K562 (cell line): ENCODE results near the gene CNPPD1. TPM values are rescaled to one million over a fixed set of nuclear protein-coding genes. Genes with fewer than 3 reads are reported as not detected.

Source experiments
- ATAC-seq: fragments of 200-7000 bp; cut with Tn5 transposase; 3 replicates; pipeline ENCODE4 v1.9.1; 2020; ENCODE audit warnings: moderate library complexity
- BruUV-seq: library from RNA; stranded (reverse); fragments of 400-500 nt; replicated peaks from 2 replicates; lab custom pipeline; 2021; lab: Mats Ljungman, UMichigan
- CTCF ChIA-PET: fragments of 300-600 bp; formaldehyde crosslinking; extraction: SDS; loops from one replicate; lab custom pipeline; 2021; ENCODE audit warnings: low intra/inter-chr PET ratio; lab: Yijun Ruan, JAX
- POLR2A ChIA-PET: fragments of 300-600, 350-650 bp; sonication (Branson Sonifier 250); formaldehyde crosslinking; extraction: SDS; loops from one replicate; lab custom pipeline; 2021; ENCODE audit warnings: antibody characterized with exemption, inconsistent platforms; lab: Yijun Ruan, JAX
- DNase-seq, 4 experiments: peaks; one replicate each; pipeline versions ENCODE4 v3.0.0 to v3.0.0-alpha.2; 2011 to 2018; ENCODE audit warnings: low spot score in 3 of 4, mixed read lengths in 3 of 4; ENCODE audit errors: extremely low read depth in 1 of 4
- FAIRE-seq: peaks from 2 replicates; lab custom pipeline; 2011; peaks lifted over from hg19 to GRCh38; lab: Jason Lieb, UNC
- H2AFZ ChIP-seq: 2 replicates; pipeline ENCODE4 v1.6.0; 2011; ENCODE audit warnings: low read depth, low read length, control low read depth, inconsistent platforms
- H3K27ac ChIP-seq: fragments of 200-600 bp; 3 replicates; pipeline ENCODE4 v1.8.0; 2011; ENCODE audit warnings: low read depth, mild to moderate bottlenecking, control low read depth, inconsistent platforms, low read length, moderate library complexity, mixed read lengths; ENCODE audit errors: extremely low read depth
- H3K27me3 ChIP-seq, 2 experiments: fragments of 300-600 bp in 1 of 2; 2 replicates in 1 of 2; 3 replicates in 1 of 2; pipeline versions ENCODE4 v1.6.0 to v1.8.0; 2011; ENCODE audit warnings: inconsistent platforms in 2 of 2, low read length in 2 of 2, mild to moderate bottlenecking in 1 of 2, mixed read lengths in 1 of 2, moderate library complexity in 1 of 2; ENCODE audit not compliant: control insufficient read depth in 2 of 2, insufficient read depth in 2 of 2
- H3K36me3 ChIP-seq: fragments of 300-600 bp; 3 replicates; pipeline ENCODE4 v1.8.0; 2011; ENCODE audit warnings: mild to moderate bottlenecking, low read length, inconsistent platforms; ENCODE audit not compliant: control insufficient read depth, insufficient read depth
- H3K4me1 ChIP-seq, 2 experiments: fragments of 200-600 bp in 1 of 2; replicated peaks in 1 of 2; 2 replicates in 1 of 2; 3 replicates in 1 of 2; pipeline versions ENCODE4 v1.5.1 to v1.8.0; 2011; ENCODE audit warnings: inconsistent platforms in 2 of 2, low read length in 2 of 2, mild to moderate bottlenecking in 1 of 2, mixed read lengths in 1 of 2, moderate library complexity in 1 of 2; ENCODE audit not compliant: control insufficient read depth in 2 of 2, insufficient read depth in 2 of 2
- H3K4me2 ChIP-seq: 2 replicates; pipeline ENCODE4 v1.6.1; 2011; ENCODE audit warnings: low read length, control low read depth, inconsistent platforms, mixed read lengths; ENCODE audit not compliant: insufficient read depth
- H3K4me3 ChIP-seq: fragments of 200-600 bp; sonication (generic), shearing (Covaris generic); 2 replicates; pipeline ENCODE4 v1.5.1; 2016; ENCODE audit warnings: control low read depth, inconsistent platforms
- H3K79me2 ChIP-seq: fragments of 200-600 bp; 3 replicates; pipeline ENCODE4 v1.8.0; 2011; ENCODE audit warnings: low read length, inconsistent platforms; ENCODE audit not compliant: control insufficient read depth, insufficient read depth
- H3K9ac ChIP-seq, 2 experiments: 2 replicates each; pipeline versions ENCODE4 v1.6.0 to v1.6.1; 2011; ENCODE audit warnings: low read depth in 2 of 2, low read length in 2 of 2, control low read depth in 1 of 2, inconsistent platforms in 1 of 2, mild to moderate bottlenecking in 1 of 2, mixed read lengths in 1 of 2; ENCODE audit not compliant: insufficient read depth in 1 of 2
- H3K9me1 ChIP-seq: one replicate; pipeline ENCODE4 v1.6.0; 2011; ENCODE audit warnings: inconsistent platforms, mild to moderate bottlenecking, low read length, moderate library complexity; ENCODE audit not compliant: control insufficient read depth, insufficient read depth
- H3K9me3 ChIP-seq: replicated peaks from 2 replicates; pipeline ENCODE4 v1.5.1; 2011; ENCODE audit warnings: low read depth, low read length, inconsistent platforms; ENCODE audit not compliant: control insufficient read depth, insufficient read depth
- H4K20me1 ChIP-seq: replicated peaks from 2 replicates; pipeline ENCODE4 v1.6.1; 2011; ENCODE audit warnings: low read length, inconsistent platforms, mixed read lengths; ENCODE audit not compliant: control insufficient read depth, insufficient read depth
- ETV6 ChIP-seq, 3 experiments: fragments of 150-350 bp in 1 of 3; sonication (generic) in 1 of 3; formaldehyde crosslinking in 1 of 3; IDR thresholded peaks; 2 replicates each; pipeline versions ENCODE4 v1.6.1 to v1.8.0; 2014 to 2022; ENCODE audit warnings: borderline replicate concordance in 2 of 3, low read depth in 2 of 3, antibody characterized with exemption in 1 of 3, low read length in 1 of 3, mild to moderate bottlenecking in 1 of 3, missing genetic modification reagents in 1 of 3
- HCFC1 ChIP-seq: IDR thresholded peaks from 2 replicates; pipeline ENCODE4 v1.6.1; 2012; ENCODE audit warnings: low read depth, low read length, improper control_type of control experiment
- HNRNPL ChIP-seq: fragments of 200-400 bp; formaldehyde crosslinking; IDR thresholded peaks from 2 replicates; pipeline ENCODE4 v1.6.1; 2017; ENCODE audit warnings: low read depth, mild to moderate bottlenecking, low read length
- LEF1 ChIP-seq: fragments of 450-650 bp; IDR thresholded peaks from 2 replicates; pipeline ENCODE4 v1.6.1; 2016; ENCODE audit warnings: mild to moderate bottlenecking
- MECOM ChIP-seq: fragments of 250-450 bp; sonication (Bioruptor Pico); IDR thresholded peaks from 2 replicates; pipeline ENCODE4 v1.8.0; 2022; ENCODE audit warnings: inconsistent platforms
- NBN ChIP-seq: fragments of 450-650 bp; IDR thresholded peaks from 2 replicates; pipeline ENCODE4 v1.6.1; 2016; ENCODE audit warnings: low read depth, mild to moderate bottlenecking
- PML ChIP-seq: IDR thresholded peaks from 2 replicates; pipeline ENCODE4 v1.6.1; 2012; ENCODE audit warnings: low read length, inconsistent platforms
- PREB ChIP-seq: sonication (generic); formaldehyde crosslinking; IDR thresholded peaks from 2 replicates; pipeline ENCODE4 v1.8.1; 2023; ENCODE audit warnings: mild to moderate bottlenecking, missing genetic modification reagents
- TCF7 ChIP-seq: sonication (generic); IDR thresholded peaks from 2 replicates; pipeline ENCODE4 v1.6.1; 2016; ENCODE audit warnings: antibody characterized with exemption, borderline replicate concordance
- ZNF165 ChIP-seq: fragments of 250-450 bp; sonication (Bioruptor Pico); IDR thresholded peaks from 2 replicates; pipeline ENCODE4 v1.4.0; 2020; ENCODE audit warnings: borderline replicate concordance
- ZSCAN29 ChIP-seq: fragments of 450-650 bp; IDR thresholded peaks from 2 replicates; pipeline ENCODE4 v1.6.1; 2017
- WGBS: fragments of 100-300 bp; shearing (Covaris generic); methylation state at CpG from one replicate; pipeline ENCODE4 v1.1.6; 2016; ENCODE audit warnings: low coverage, mixed read lengths; ENCODE audit not compliant: insufficient coverage; ENCODE audit errors: missing lambda C conversion rate; 5-methylcytosine and 5-hydroxymethylcytosine counted together
- in situ Hi-C: fragments of 300-500 bp; cut with MboI; formaldehyde crosslinking; loops from 4 replicates; pipeline ENCODE4 v1.15.0; 2018; ENCODE audit warnings: inconsistent platforms, mixed read lengths
- intact Hi-C: fragments of 100-400 bp; cut with micrococcal nuclease; formaldehyde crosslinking; loops from 2 replicates; pipeline ENCODE4 v1.14.2; 2022
- polyA plus RNA-seq, 8 experiments: library from polyadenylated mRNA; depleted of rRNA in 4 of 8; stranded (reverse) in 5 of 8; unstranded in 3 of 8; fragments of >200 nt; fragmentation: Nextera tagmentation in 2 of 8; fragmentation: Illumina TruSeq in 1 of 8; extraction: Ambion mirVana in 2 of 8; extraction: Trizol in 1 of 8; gene quantifications; 2 replicates each; pipeline versions ENCODE4 v1.2.1 to v1.2.3, GENCODE V29; 2011 to 2014; ENCODE audit warnings: inconsistent platforms in 1 of 8, missing spikeins in 1 of 8
- total RNA-seq, 7 experiments: library from RNA; depleted of rRNA in 6 of 7; stranded (reverse); fragments of >200 nt in 6 of 7; fragmentation: Illumina TruSeq in 2 of 7; extraction: Trizol in 2 of 7; gene quantifications; 2 replicates each; pipeline versions ENCODE4 v1.2.1 to v1.2.3, GENCODE V29; 2011 to 2021; ENCODE audit warnings: low replicate concordance in 1 of 7
- TF ChIP-seq, protein P1 (sequence below): sonication (generic); formaldehyde crosslinking; IDR thresholded peaks from 2 replicates; pipeline ENCODE4 v1.8.0; 2022; ENCODE audit warnings: mild to moderate bottlenecking, missing genetic modification reagents
- TF ChIP-seq, protein P2 (sequence below), 3 experiments: fragments of 200-800 bp in 1 of 3; sonication (Bioruptor generic) in 1 of 3; sonication (generic) in 1 of 3; formaldehyde crosslinking in 1 of 3; IDR thresholded peaks; 2 replicates each; pipeline versions ENCODE4 v1.6.1 to v1.8.0; 2016 to 2022; ENCODE audit warnings: mild to moderate bottlenecking in 2 of 3, missing compliant biosample characterization in 2 of 3, missing genetic modification characterization in 2 of 3, missing genetic modification reagents in 1 of 3

The CNPPD1 gene
- total and polyA plus RNA-seq, 9 of the 15 experiments (the other 6 are each of a cell fraction or from before 2014, with no cell fraction given), result 9.9 to 53.5 (median 27.0) TPM

GRCh38 chr2:219181531-219181930, 4.8 kb upstream of the CNPPD1 start (continued):
- no peak for TF ChIP-seq LEF1
- no peak for TF ChIP-seq ZSCAN29
- TF ChIP-seq ZNF165 (CRISPR knock-in tag), result no peak

- CTCF ChIA-PET, result no interaction called here
- no peaks in the 10 kb centered on the region for H3K9me3 ChIP-seq
- peaks cover 8 to 22% of the 10 kb centered on the region in 2 experiments; a peak in 4 of 5 replicates for H3K4me1 ChIP-seq
- H3K4me2 ChIP-seq, result no peak overlapping the region
- no peaks in the 10 kb centered on the region for H3K9me1 ChIP-seq
- 89% methylated on average over 3 of the region's 5 CpGs for WGBS
- no peak overlapping the region for H3K4me3 ChIP-seq
- peaks cover 36% of the 10 kb centered on the region for H3K79me2 ChIP-seq
- no peak for FAIRE-seq
- no peaks in the 10 kb centered on the region for H4K20me1 ChIP-seq
- no peak overlapping the region for H3K9ac ChIP-seq
- H2AFZ ChIP-seq, result no peak overlapping the region
- no peak overlapping the region for H3K27ac ChIP-seq
- BruUV-seq, result no TSS peak
- ATAC-seq, result no peak
- TF ChIP-seq PREB (CRISPR knock-in tag) (no peak), TCF7 (no peak), ETV6 (IDR thresholded peaks at IDR 0.05; ENCODE audit: borderline replicate concordance in 1 of 2, low read depth in 2 of 2, low read length in 1 of 2) (no peak), ETV6 (CRISPR knock-in tag; IDR thresholded peaks at IDR 0.05; ENCODE audit: borderline replicate concordance) (no peak), HNRNPL (no peak), MECOM (CRISPR knock-in tag) (no peak), HCFC1 (no peak), NBN (no peak), PML (no peak)
- TF ChIP-seq, protein P1, sequence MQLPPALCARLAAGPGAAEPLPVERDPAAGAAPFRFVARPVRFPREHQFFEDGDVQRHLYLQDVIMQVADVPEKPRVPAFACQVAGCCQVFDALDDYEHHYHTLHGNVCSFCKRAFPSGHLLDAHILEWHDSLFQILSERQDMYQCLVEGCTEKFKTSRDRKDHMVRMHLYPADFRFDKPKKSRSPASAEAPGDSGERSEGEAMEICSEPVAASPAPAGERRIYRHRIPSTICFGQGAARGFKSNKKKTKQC (CRISPR knock-in tag), result no peak
- TF ChIP-seq, protein P2, sequence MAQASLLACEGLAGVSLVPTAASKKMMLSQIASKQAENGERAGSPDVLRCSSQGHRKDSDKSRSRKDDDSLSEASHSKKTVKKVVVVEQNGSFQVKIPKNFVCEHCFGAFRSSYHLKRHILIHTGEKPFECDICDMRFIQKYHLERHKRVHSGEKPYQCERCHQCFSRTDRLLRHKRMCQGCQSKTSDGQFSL (CRISPR knock-in tag; IDR thresholded peaks at IDR 0.05), result no peak
- TF ChIP-seq, protein P2 (tag; IDR thresholded peaks at IDR 0.05), result no peak
- in situ Hi-C loops, result no loop called here
- H3K36me3 ChIP-seq, result peaks cover 62% of the 10 kb centered on the region; the same call in 2 of the 3 replicates
- POLR2A ChIA-PET, result interaction anchor here (0.5 to 1.2 kb wide), 4 partner anchors 22 to 187 kb away, joined by 3 to 4 read pairs (median 3); partner anchors contain the start of gene ZFAND2B
- no peak for DNase-seq
- intact Hi-C loops, result no loop called here
- no peaks in the 10 kb centered on the region for H3K27me3 ChIP-seq
Observed at GRCh38 chr2:219180961-219181360, 4.2 kb upstream of the CNPPD1 start.
